Progenitor cell of endocrine pancreas (in vitro differentiated cells): ENCODE results near the gene RGR. TPM values are rescaled to one million over a fixed set of nuclear protein-coding genes. Genes with fewer than 3 reads are reported as not detected.

Experiments
- DNase-seq: peaks from one replicate; pipeline ENCODE4 v3.0.0; 2021; ENCODE audit warnings: low spot score; ENCODE audit not compliant: unreplicated experiment
- H3K27ac Mint-ChIP-seq: 2 replicates; pipeline ENCODE4 v1.8.0; 2021; ENCODE audit warnings: mild to moderate bottlenecking, moderate library complexity, mixed read lengths
- H3K27me3 Mint-ChIP-seq: 2 replicates; pipeline ENCODE4 v1.8.0; 2021; ENCODE audit warnings: mixed read lengths
- H3K36me3 Mint-ChIP-seq: 2 replicates; pipeline ENCODE4 v1.8.0; 2022; ENCODE audit warnings: mixed read lengths; ENCODE audit not compliant: insufficient read depth
- H3K4me1 Mint-ChIP-seq: 2 replicates; pipeline ENCODE4 v1.8.0; 2021; ENCODE audit warnings: low read depth, mixed read lengths
- H3K4me3 Mint-ChIP-seq: 2 replicates; pipeline ENCODE4 v1.8.0; 2021; ENCODE audit warnings: low read depth, mild to moderate bottlenecking, moderate library complexity, mixed read lengths
- H3K9me3 Mint-ChIP-seq: 2 replicates; pipeline ENCODE4 v1.8.0; 2021; ENCODE audit warnings: low read depth, mixed read lengths
- CTCF ChIP-seq: fragments of 200-600 bp; sonication (generic); IDR thresholded peaks from one replicate; pipeline ENCODE4 v1.5.0; 2021; ENCODE audit warnings: antibody characterized with exemption, mild to moderate bottlenecking; ENCODE audit not compliant: unreplicated experiment
- total RNA-seq: library from RNA; stranded (reverse); gene quantifications from 2 replicates; pipeline ENCODE4 v1.2.1, GENCODE V29; 2021

Gene RGR
- total RNA-seq, 1 donor from 2014 or later, result not detected

GRCh38 chr10:84200537-84201243, 44.2 kb upstream of the RGR start:
- no peaks in the 10 kb centered on the region for H3K36me3 Mint-ChIP-seq
- H3K4me3 Mint-ChIP-seq, result no peak overlapping the region
- no peak overlapping the region for H3K27ac Mint-ChIP-seq
- TF ChIP-seq CTCF, result no peak
- H3K9me3 Mint-ChIP-seq, result no peaks in the 10 kb centered on the region
- no peak for DNase-seq
- no peaks in the 10 kb centered on the region for H3K4me1 Mint-ChIP-seq
- peaks cover 52% of the 10 kb centered on the region for H3K27me3 Mint-ChIP-seq

DNA sequence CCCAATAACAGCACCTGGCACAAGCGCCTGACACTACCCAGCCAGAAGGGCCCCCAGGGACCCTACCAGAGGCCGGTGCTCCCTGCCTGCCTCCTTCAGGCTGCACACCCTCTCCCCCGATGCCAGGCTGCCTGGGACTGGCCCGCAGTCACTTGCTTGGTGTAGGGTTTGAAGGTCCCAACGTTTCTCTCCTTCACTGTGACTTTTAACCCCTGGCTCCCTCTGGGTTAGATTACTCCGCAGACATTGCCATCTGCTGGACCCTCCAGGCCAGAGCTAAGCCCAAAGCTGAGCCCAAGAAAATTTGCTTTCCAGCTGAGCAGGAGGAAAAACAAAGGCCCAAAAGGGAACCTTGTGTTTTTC, 43.6 kb upstream of the RGR start:
- Mint-ChIP-seq H3K4me1 (no peaks in the 10 kb centered on the region), H3K27me3 (peaks cover 49% of the 10 kb centered on the region), H3K27ac (no peak overlapping the region), H3K4me3 (no peak overlapping the region), H3K36me3 (no peaks in the 10 kb centered on the region), H3K9me3 (no peaks in the 10 kb centered on the region)
- peak; percentile 18 for TF ChIP-seq CTCF
- DNase-seq, result no peak

DNA sequence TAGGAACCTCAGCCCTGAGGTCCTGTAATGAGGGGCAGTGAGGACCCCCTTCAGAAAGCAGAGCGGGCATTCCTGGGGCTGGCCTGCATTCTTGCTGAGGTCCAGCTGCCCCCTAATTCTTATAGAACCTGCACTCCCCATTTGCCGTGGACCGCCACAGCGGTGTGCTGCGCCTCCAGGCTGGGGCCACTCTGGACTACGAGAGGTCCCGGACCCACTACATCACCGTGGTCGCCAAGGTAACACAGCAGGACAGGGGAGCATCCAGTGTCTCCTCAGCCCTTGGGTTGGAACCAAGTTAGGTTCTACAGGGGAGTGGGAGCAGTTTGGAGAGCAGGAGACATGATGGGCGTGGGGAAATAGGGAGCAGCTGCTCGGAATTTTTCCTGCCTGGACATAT, 43.2 kb upstream of the RGR start:
- no peak overlapping the region for H3K27ac Mint-ChIP-seq
- H3K4me1 Mint-ChIP-seq, result no peaks in the 10 kb centered on the region
- H3K36me3 Mint-ChIP-seq, result no peaks in the 10 kb centered on the region
- peaks cover 47% of the 10 kb centered on the region for H3K27me3 Mint-ChIP-seq
- no peak for DNase-seq
- TF ChIP-seq CTCF, result no peak
- H3K9me3 Mint-ChIP-seq, result no peaks in the 10 kb centered on the region
- H3K4me3 Mint-ChIP-seq, result no peak overlapping the region

DNA sequence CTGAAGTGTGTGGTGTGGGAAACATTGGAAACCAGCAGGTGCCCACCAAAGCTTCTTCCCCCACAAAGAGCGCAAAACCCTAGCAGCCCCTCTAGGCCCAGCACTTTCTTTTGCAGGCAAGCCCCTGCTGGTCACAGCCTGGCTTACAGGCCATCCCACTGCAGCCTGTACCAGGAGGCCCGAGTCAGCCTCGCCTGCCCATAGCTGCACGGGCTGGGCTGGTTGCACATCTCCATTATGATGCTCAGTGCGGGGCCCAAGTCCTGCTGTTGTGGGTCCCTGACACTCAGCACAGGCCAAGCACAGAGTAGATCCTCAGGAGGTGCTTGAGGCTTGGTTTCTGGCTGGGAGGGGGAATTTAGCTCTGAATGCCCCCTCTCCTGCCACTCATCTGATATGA, 42.5 kb upstream of the RGR start:
- peaks cover 47% of the 10 kb centered on the region for H3K27me3 Mint-ChIP-seq
- no peak for DNase-seq
- H3K4me1 Mint-ChIP-seq, result no peaks in the 10 kb centered on the region
- no peak overlapping the region for H3K4me3 Mint-ChIP-seq
- H3K9me3 Mint-ChIP-seq, result no peaks in the 10 kb centered on the region
- no peak overlapping the region for H3K27ac Mint-ChIP-seq
- H3K36me3 Mint-ChIP-seq, result no peaks in the 10 kb centered on the region
- no peak for TF ChIP-seq CTCF

DNA sequence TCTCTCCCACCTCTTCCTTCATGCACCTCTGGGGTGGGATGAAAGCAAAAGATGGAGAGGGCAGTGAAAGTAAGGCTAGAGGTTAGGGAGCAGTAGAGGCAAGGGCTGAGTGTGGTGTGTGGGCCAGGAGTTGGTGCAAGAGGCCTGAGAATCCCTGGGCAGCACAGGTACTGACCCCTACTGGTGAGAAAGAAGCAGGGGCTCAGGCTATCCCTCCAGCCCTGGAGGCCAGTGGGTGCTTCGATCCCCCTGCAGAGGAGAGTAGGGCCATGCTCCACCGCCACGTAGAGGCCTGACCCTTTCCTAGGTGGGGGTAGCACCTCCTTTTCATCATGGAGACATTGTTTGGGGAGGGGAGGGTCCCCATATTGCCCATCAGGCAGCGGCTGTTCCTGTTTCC, 40.7 kb upstream of the RGR start:
- Mint-ChIP-seq H3K36me3 (no peaks in the 10 kb centered on the region), H3K9me3 (no peaks in the 10 kb centered on the region), H3K4me1 (no peaks in the 10 kb centered on the region), H3K27me3 (peaks cover 42% of the 10 kb centered on the region), H3K4me3 (no peak overlapping the region), H3K27ac (no peak overlapping the region)
- peak; percentile 52 for TF ChIP-seq CTCF
- no peak for DNase-seq
